Islet of Langerhans (tissue), 1 donor: ENCODE measurements around the gene GOLGA6A.
"Not testable (repeated sequence)": the region's sequence is repeated elsewhere in the genome, so short reads cannot be mapped to it uniquely, and the experiment has no call there.

Source experiments
- FAIRE-seq: peaks from one replicate; lab custom pipeline; 2011; peaks lifted over from hg19 to GRCh38; lab: Jason Lieb, UNC

Gene GOLGA6A

GRCh38 chr15:74052271-74053260 lies 29.8 kb downstream of the GOLGA6A start:
- not testable (repeated sequence) for FAIRE-seq

- no peak for FAIRE-seq
These were observed 31.7 kb downstream of the GOLGA6A start for GRCh38 chr15:74050556-74051234.

GRCh38 chr15:74050127-74050526 lies 32.2 kb downstream of the GOLGA6A start:
- FAIRE-seq = no peak

- FAIRE-seq = no peak
These were observed 36.1 kb downstream of the GOLGA6A start for GRCh38 chr15:74046275-74046674.

- FAIRE-seq = no peak
These were observed 36.6 kb downstream of the GOLGA6A start for GRCh38 chr15:74045636-74046274.

GRCh38 chr15:74045184-74045583 lies 37.2 kb downstream of the GOLGA6A start:
- FAIRE-seq = no peak

GRCh38 chr15:74044267-74045110 lies 37.9 kb downstream of the GOLGA6A start:
- FAIRE-seq = no peak

GRCh38 chr15:74043425-74044266 lies 38.7 kb downstream of the GOLGA6A start:
- FAIRE-seq = no peak

- FAIRE-seq = no peak
These were observed 39.5 kb downstream of the GOLGA6A start for GRCh38 chr15:74042603-74043424.

- no peak for FAIRE-seq
These were observed 40.4 kb downstream of the GOLGA6A start for GRCh38 chr15:74041777-74042435.

GRCh38 chr15:74041311-74041756 lies 41.0 kb downstream of the GOLGA6A start:
- FAIRE-seq = no peak

GRCh38 chr15:74040109-74040850 lies 42.1 kb downstream of the GOLGA6A start:
- no peak for FAIRE-seq

GRCh38 chr15:74039656-74040010 lies 42.7 kb downstream of the GOLGA6A start:
- no peak for FAIRE-seq

GRCh38 chr15:74038707-74039655 lies 43.4 kb downstream of the GOLGA6A start:
- FAIRE-seq = no peak

- no peak for FAIRE-seq
These were observed 44.9 kb downstream of the GOLGA6A start for GRCh38 chr15:74037171-74038117.
